ENCODE measurements around the gene PSMD1. TPM values are rescaled to one million over a fixed set of nuclear protein-coding genes. Genes with fewer than 3 reads are reported as not detected.

Gene PSMD1
- total RNA-seq, 1 experiment from 2014 or later = 133 TPM

DNA sequence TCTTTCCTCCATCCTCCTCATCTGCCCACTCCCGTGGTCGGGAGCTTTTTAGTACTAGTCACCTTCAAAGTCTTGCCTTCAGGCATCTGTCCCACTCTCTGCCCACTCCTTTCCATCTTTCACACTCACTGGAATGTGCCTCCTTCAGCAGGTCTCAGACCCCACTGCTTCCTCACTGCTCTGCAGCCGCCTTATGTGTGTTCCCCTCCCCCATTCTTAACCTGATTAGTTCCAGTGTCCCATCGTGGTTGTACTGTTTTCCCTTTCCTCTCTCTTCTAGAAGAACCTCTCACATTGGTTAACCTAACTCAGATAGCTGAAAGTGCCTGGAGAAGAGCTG is 144.8 kb downstream of the PSMD1 start:
- no peaks in the 10 kb centered on the region for H3K79me2 ChIP-seq (ENCODE audit: insufficient read depth, low read length)
- intact Hi-C loops (cut with micrococcal nuclease) = no loop called here
- no peaks in the 10 kb centered on the region for H3K27me3 ChIP-seq (ENCODE audit: insufficient read depth, low read length)
- ChIA-PET RAD21 (ENCODE audit: low non-redundant PET in 1 of 2, low total read pairs in 2 of 2, uncharacterized antibody in 2 of 2, unreplicated experiment in 2 of 2) (no interaction called here), POLR2A (no interaction called here), CTCF (no interaction called here)
- TF ChIP-seq TCF7L2 (IDR thresholded peaks at IDR 0.05; ENCODE audit: borderline replicate concordance, extremely low read depth, insufficient read depth, insufficient read length) (no peak), EZH2 (IDR thresholded peaks at IDR 0.05) (no peak)
- TF ChIP-seq, protein P1, sequence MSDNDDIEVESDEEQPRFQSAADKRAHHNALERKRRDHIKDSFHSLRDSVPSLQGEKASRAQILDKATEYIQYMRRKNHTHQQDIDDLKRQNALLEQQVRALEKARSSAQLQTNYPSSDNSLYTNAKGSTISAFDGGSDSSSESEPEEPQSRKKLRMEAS (IDR thresholded peaks at IDR 0.05) = no peak
- H3K9me3 ChIP-seq (ENCODE audit: control insufficient read depth in 1 of 2, insufficient read depth in 1 of 2, low read depth in 1 of 2, low read length in 2 of 2) = no peaks in the 10 kb centered on the region
- no peak overlapping the region for H3K4me2 ChIP-seq (ENCODE audit: low read length)
- H3K4me1 ChIP-seq (ENCODE audit: control insufficient read depth in 1 of 2, insufficient read depth in 2 of 2, low read length in 2 of 2) = peaks cover 4 to 16% of the 10 kb centered on the region in 2 experiments; a peak in 2 of 4 replicates
- no peaks in the 10 kb centered on the region for H3K9me2 ChIP-seq (ENCODE audit: insufficient read depth)
- H3K4me3 ChIP-seq (replicated peaks in 1 of 2; ENCODE audit: low read depth in 1 of 2, low read length in 2 of 2) = no peak overlapping the region
- no peak overlapping the region for H2AFZ ChIP-seq (ENCODE audit: low read depth, low read length, poor library complexity, severe bottlenecking)
- no peak overlapping the region for H3K9ac ChIP-seq (ENCODE audit: low read length)
- H3K36me3 ChIP-seq (ENCODE audit: control insufficient read depth in 1 of 2, insufficient read depth in 2 of 2, low read length in 2 of 2) = no peaks in the 10 kb centered on the region
- no peaks in the 10 kb centered on the region; the same call in 1 of the 2 replicates for H4K20me1 ChIP-seq (ENCODE audit: insufficient read depth)
- ATAC-seq = no peak
- H3K27ac ChIP-seq (ENCODE audit: low read depth, low read length) = no peak overlapping the region
- no peak for DNase-seq (ENCODE audit: low read depth, low spot score)
- no TSS peak for BruUV-seq (replicated peaks)

DNA sequence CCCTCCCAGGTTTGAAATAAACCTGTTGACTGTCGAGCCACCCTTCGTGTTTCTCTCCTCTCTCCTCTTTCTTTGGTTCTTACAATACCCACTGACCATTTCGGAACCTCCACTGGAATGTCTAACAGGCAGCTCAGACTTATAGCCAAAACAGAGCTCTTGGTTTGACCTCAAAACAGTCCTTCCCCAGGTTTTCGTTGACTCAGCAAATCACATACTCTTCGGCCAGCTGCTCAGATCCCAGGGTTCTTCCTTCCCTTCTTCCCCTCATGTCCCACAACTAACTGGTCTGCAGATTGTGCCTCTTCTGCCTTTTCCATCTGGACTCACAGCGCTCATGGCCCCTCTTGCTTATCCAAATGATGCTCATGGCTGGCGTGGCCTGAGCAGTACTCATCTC is 146.4 kb downstream of the PSMD1 start:
- POLR2A ChIA-PET = no interaction called here
- intact Hi-C loops (cut with micrococcal nuclease) = no loop called here

More for the DNA sequence above, 146.4 kb downstream of the PSMD1 start:
- no peak overlapping the region for H3K9ac ChIP-seq (ENCODE audit: low read length)
- H2AFZ ChIP-seq (ENCODE audit: low read depth, low read length, poor library complexity, severe bottlenecking) = no peak overlapping the region
- H3K79me2 ChIP-seq (ENCODE audit: insufficient read depth, low read length) = no peaks in the 10 kb centered on the region
- no peaks in the 10 kb centered on the region for H3K9me2 ChIP-seq (ENCODE audit: insufficient read depth)
- no peaks in the 10 kb centered on the region for H3K36me3 ChIP-seq (ENCODE audit: control insufficient read depth in 1 of 2, insufficient read depth in 2 of 2, low read length in 2 of 2)
- H3K27me3 ChIP-seq (ENCODE audit: insufficient read depth, low read length) = no peaks in the 10 kb centered on the region
- peaks cover 0 to 11% of the 10 kb centered on the region in 2 experiments; a peak in 1 of 4 replicates for H3K4me1 ChIP-seq (ENCODE audit: control insufficient read depth in 1 of 2, insufficient read depth in 2 of 2, low read length in 2 of 2)
- H3K9me3 ChIP-seq (ENCODE audit: control insufficient read depth in 1 of 2, insufficient read depth in 1 of 2, low read depth in 1 of 2, low read length in 2 of 2) = no peaks in the 10 kb centered on the region
- RAD21 ChIA-PET (ENCODE audit: low non-redundant PET in 1 of 2, low total read pairs in 2 of 2, uncharacterized antibody in 2 of 2, unreplicated experiment in 2 of 2) = no interaction called here
- no TSS peak for BruUV-seq (replicated peaks)
- CTCF ChIA-PET = no interaction called here
- H4K20me1 ChIP-seq (ENCODE audit: insufficient read depth) = no peaks in the 10 kb centered on the region; the same call in 1 of the 2 replicates
- DNase-seq (ENCODE audit: low read depth, low spot score) (no peak), ATAC-seq (no peak)
- TF ChIP-seq EZH2 (IDR thresholded peaks at IDR 0.05) = no peak
- TF ChIP-seq ZFX (IDR thresholded peaks at IDR 0.05) = no peak
- no peak for TF ChIP-seq ELF1 (IDR thresholded peaks at IDR 0.05; ENCODE audit: borderline replicate concordance, low read depth)
- no peak for TF ChIP-seq CEBPB (IDR thresholded peaks at IDR 0.05; ENCODE audit: low read depth)
- no peak overlapping the region for H3K27ac ChIP-seq (ENCODE audit: low read depth, low read length)
- no peak overlapping the region for H3K4me2 ChIP-seq (ENCODE audit: low read length)
- H3K4me3 ChIP-seq (replicated peaks in 1 of 2; ENCODE audit: low read depth in 1 of 2, low read length in 2 of 2) = no peak overlapping the region
